HCT116 (cell line): ENCODE measurements around the gene CCDC146.

ENCODE experiments used
- ATF3 ChIP-seq: IDR thresholded peaks from 2 replicates; pipeline ENCODE4 v1.6.1; 2012
- CBX3 ChIP-seq: IDR thresholded peaks from 2 replicates; pipeline ENCODE4 v1.6.1; 2012; ENCODE audit warnings: low read depth
- CEBPB ChIP-seq: IDR thresholded peaks from 2 replicates; pipeline ENCODE4 v1.6.1; 2012; ENCODE audit warnings: low read depth
- CTCF ChIP-seq, 3 experiments: fragments of 200-600 bp in 1 of 3; sonication (generic) in 1 of 3; IDR thresholded peaks in 2 of 3; conservative IDR thresholded peaks in 1 of 3; 2 replicates each; pipeline ENCODE4 v1.5.1; 2012 to 2017; ENCODE audit warnings: low read depth in 2 of 3, low read length in 2 of 3, antibody characterized with exemption in 1 of 3, borderline replicate concordance in 1 of 3, control low read depth in 1 of 3, mild to moderate bottlenecking in 1 of 3, mixed read lengths in 1 of 3, mixed run types in 1 of 3, moderate library complexity in 1 of 3; ENCODE audit not compliant: insufficient read depth in 1 of 3
- EGR1 ChIP-seq: IDR thresholded peaks from 2 replicates; pipeline ENCODE4 v1.6.1; 2012; ENCODE audit warnings: low read depth
- EZH2 ChIP-seq: fragments of 200-600 bp; sonication (generic); IDR thresholded peaks from 2 replicates; pipeline ENCODE4 v1.6.1; 2017; ENCODE audit warnings: antibody characterized with exemption, mixed run types
- EZH2phosphoT487 ChIP-seq: fragments of 200-600 bp; IDR thresholded peaks from 2 replicates; pipeline ENCODE4 v1.6.1; 2018; ENCODE audit warnings: antibody characterized with exemption, borderline replicate concordance
- POLR2A ChIP-seq: IDR thresholded peaks from 2 replicates; pipeline ENCODE4 v1.7.0; 2011; ENCODE audit warnings: borderline replicate concordance; ENCODE audit not compliant: insufficient read depth, insufficient read length; ENCODE audit errors: extremely low read depth
- POLR2AphosphoS5 ChIP-seq: IDR thresholded peaks from 2 replicates; pipeline ENCODE4 v1.6.1; 2011; ENCODE audit warnings: mild to moderate bottlenecking, low read depth, low read length, moderate library complexity
- RAD21 ChIP-seq: IDR thresholded peaks from 2 replicates; pipeline ENCODE4 v1.6.1; 2012; ENCODE audit warnings: low read depth, mild to moderate bottlenecking
- ZNF274 ChIP-seq: fragments of 200-500 bp; sonication (Bioruptor generic); IDR thresholded peaks from 2 replicates; pipeline ENCODE4 v1.6.1; 2014; ENCODE audit warnings: mild to moderate bottlenecking, low read depth, low read length, inconsistent platforms
- TF ChIP-seq, protein P1 (sequence below): IDR thresholded peaks from 2 replicates; pipeline ENCODE4 v1.6.1; 2012

DNA sequence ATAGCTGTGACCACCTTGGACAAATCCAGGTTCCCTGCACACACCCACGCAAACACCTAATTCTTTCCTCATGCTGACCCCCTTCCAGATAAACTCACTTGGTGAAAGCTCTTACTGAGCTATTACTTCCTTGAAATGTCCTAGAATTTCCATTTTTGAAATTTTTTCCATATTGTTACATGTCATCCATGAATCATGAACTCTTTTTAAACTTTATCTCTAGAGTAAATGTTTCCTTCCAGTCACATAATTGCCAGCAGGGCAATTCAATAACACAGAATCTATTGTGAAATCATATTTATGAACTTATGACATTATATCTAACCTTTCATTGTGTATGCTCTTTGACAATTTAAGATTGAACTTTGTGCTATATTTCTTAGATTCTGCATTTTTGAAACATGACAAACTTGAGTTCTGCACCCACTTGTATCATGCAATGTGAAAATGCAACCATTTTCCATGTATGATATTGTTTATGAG, 104.0 kb downstream of the CCDC146 start:
- TF ChIP-seq CTCF (IDR thresholded peaks at IDR 0.05 in 2 of 3, conservative IDR thresholded peaks at IDR 0.05 in 1 of 3; ENCODE audit: borderline replicate concordance in 1 of 3, insufficient read depth in 1 of 3, low read depth in 2 of 3, low read length in 2 of 3) (no peak), RAD21 (no peak), EZH2phosphoT487 (no peak), EZH2 (no peak), POLR2A (no peak), CEBPB (no peak), CBX3 (no peak), POLR2AphosphoS5 (no peak), ATF3 (no peak), EGR1 (no peak), ZNF274 (no peak)
- TF ChIP-seq, protein P1, sequence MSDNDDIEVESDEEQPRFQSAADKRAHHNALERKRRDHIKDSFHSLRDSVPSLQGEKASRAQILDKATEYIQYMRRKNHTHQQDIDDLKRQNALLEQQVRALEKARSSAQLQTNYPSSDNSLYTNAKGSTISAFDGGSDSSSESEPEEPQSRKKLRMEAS = no peak
